Gastrocnemius medialis (tissue), 4 donors: ENCODE measurements around the gene TMEM154. TPM values are rescaled to one million over a fixed set of nuclear protein-coding genes. Genes with fewer than 3 reads are reported as not detected.

Source experiments
- ATAC-seq, 2 donors: fragments of 150-250 bp; one replicate each; pipeline ENCODE4 v1.9.1; 2016
- DNase-seq, 2 donors: peaks; one replicate each; pipeline ENCODE4 v3.0.0-alpha.2; 2019
- H3K27ac ChIP-seq, 4 donors: fragments of 200-600 bp; sonication (generic); 1 replicate in 1 of 4; 2 replicates in 3 of 4; pipeline ENCODE4 v1.5.1; 2016 to 2018; ENCODE audit warnings: mild to moderate bottlenecking in 2 of 4, moderate library complexity in 1 of 4
- H3K27me3 ChIP-seq, 3 donors: fragments of 200-600 bp; sonication (generic) in 2 of 3; 1 replicate in 1 of 3; 2 replicates in 2 of 3; pipeline versions ENCODE4 v1.5.1 to v1.6.0; 2016 to 2019; ENCODE audit warnings: mild to moderate bottlenecking in 1 of 3, moderate library complexity in 1 of 3
- H3K36me3 ChIP-seq, 2 donors: fragments of 200-600 bp; sonication (generic) in 1 of 2; one replicate each; pipeline ENCODE4 v1.5.1; 2017 to 2018
- H3K4me1 ChIP-seq, 2 donors: fragments of 200-600 bp; sonication (generic) in 1 of 2; one replicate each; pipeline ENCODE4 v1.5.1; 2016 to 2017; ENCODE audit warnings: mild to moderate bottlenecking in 2 of 2
- H3K4me3 ChIP-seq, 4 donors: fragments of 200-600 bp; sonication (generic) in 3 of 4; 1 replicate in 1 of 4; 2 replicates in 3 of 4; pipeline ENCODE4 v1.5.1; 2016 to 2019; ENCODE audit warnings: mild to moderate bottlenecking in 2 of 4
- H3K9me3 ChIP-seq, 3 donors: fragments of 200-600 bp; sonication (generic) in 2 of 3; 1 replicate in 1 of 3; 2 replicates in 2 of 3; pipeline ENCODE4 v1.5.1; 2016 to 2019
- CTCF ChIP-seq, 5 experiments: fragments of 450-650 bp in 3 of 5; fragments of 200-600 bp in 2 of 5; sonication (generic) in 2 of 5; IDR thresholded peaks in 4 of 5; conservative IDR thresholded peaks in 1 of 5; 1 replicate in 4 of 5; 2 replicates in 1 of 5; pipeline ENCODE4 v1.5.1; 2016 to 2019; ENCODE audit warnings: antibody characterized with exemption in 5 of 5, mild to moderate bottlenecking in 3 of 5, moderate library complexity in 3 of 5
- POLR2A ChIP-seq, 2 donors: fragments of 450-650 bp; IDR thresholded peaks; one replicate each; pipeline ENCODE4 v1.6.1; 2017; ENCODE audit warnings: antibody characterized with exemption in 2 of 2, mild to moderate bottlenecking in 2 of 2, moderate library complexity in 2 of 2
- in situ Hi-C, 4 donors: fragments of 200-750 bp; cut with MboI; loops; one replicate each; pipeline versions ENCODE4 v1.15.0 to v1.8.0; 2017; ENCODE audit warnings: low sequenced_read_pairs in 4 of 4
- intact Hi-C: fragments of 100-400 bp; cut with DNase I; formaldehyde crosslinking; loops from one replicate; pipeline ENCODE4 v1.15.1; 2023; ENCODE audit warnings: low total_unique reads
- total RNA-seq, 4 donors: library from RNA; depleted of rRNA; stranded (reverse); fragments of >200 nt; gene quantifications; one replicate each; pipeline versions ENCODE4 v1.1.0 to v1.2.3, GENCODE V29; 2016

Gene TMEM154
- total RNA-seq, 4 donors from 2014 or later, result 0.15 to 2.0 (median 0.70) TPM

- Histone ChIP-seq H3K4me3 (no peak overlapping the region), H3K36me3 (no peaks in the 10 kb centered on the region), H3K9me3 (no peaks in the 10 kb centered on the region), H3K4me1 (peaks cover 0 to 6% of the 10 kb centered on the region in 2 donors), H3K27ac (no peak overlapping the region), H3K27me3 (no peaks in the 10 kb centered on the region)
- TF ChIP-seq CTCF (IDR thresholded peaks at IDR 0.05 in 4 of 5, conservative IDR thresholded peaks at IDR 0.05 in 1 of 5) (no peak), POLR2A (IDR thresholded peaks at IDR 0.05) (no peak)
- no peak for ATAC-seq
- in situ Hi-C loops (no loop called here), intact Hi-C loops (no loop called here)
- DNase-seq, result no peak
Measured at GRCh38 chr4:152590179-152591031, 89.4 kb downstream of the TMEM154 start.

GRCh38 chr4:152588869-152589268, 90.9 kb downstream of the TMEM154 start:
- in situ Hi-C loops, result no loop called here

GRCh38 chr4:152587127-152587526, 92.7 kb downstream of the TMEM154 start:
- Histone ChIP-seq H3K4me3 (no peak overlapping the region), H3K27me3 (no peaks in the 10 kb centered on the region), H3K9me3 (no peaks in the 10 kb centered on the region), H3K36me3 (no peaks in the 10 kb centered on the region), H3K27ac (no peak overlapping the region), H3K4me1 (peaks cover 0 to 6% of the 10 kb centered on the region in 2 donors)
- in situ Hi-C loops, result no loop called here
- intact Hi-C loops, result no loop called here
- DNase-seq (no peak), ATAC-seq (no peak)
- TF ChIP-seq POLR2A (IDR thresholded peaks at IDR 0.05) (no peak), CTCF (IDR thresholded peaks at IDR 0.05 in 4 of 5, conservative IDR thresholded peaks at IDR 0.05 in 1 of 5) (no peak)

More at GRCh38 chr4:152588869-152589268, 90.9 kb downstream of the TMEM154 start:
- H3K27ac ChIP-seq, result no peak overlapping the region
- DNase-seq, result no peak
- H3K36me3 ChIP-seq, result no peaks in the 10 kb centered on the region
- peaks cover 0 to 6% of the 10 kb centered on the region in 2 donors for H3K4me1 ChIP-seq
- TF ChIP-seq POLR2A (IDR thresholded peaks at IDR 0.05) (no peak), CTCF (IDR thresholded peaks at IDR 0.05 in 4 of 5, conservative IDR thresholded peaks at IDR 0.05 in 1 of 5) (no peak)
- H3K9me3 ChIP-seq, result no peaks in the 10 kb centered on the region
- intact Hi-C loops, result no loop called here
- no peak overlapping the region for H3K4me3 ChIP-seq
- no peak for ATAC-seq
- H3K27me3 ChIP-seq, result no peaks in the 10 kb centered on the region

GRCh38 chr4:152586668-152587067, 93.1 kb downstream of the TMEM154 start:
- DNase-seq, result no peak
- Histone ChIP-seq H3K4me1 (peaks cover 0 to 6% of the 10 kb centered on the region in 2 donors), H3K27me3 (no peaks in the 10 kb centered on the region), H3K4me3 (no peak overlapping the region), H3K27ac (no peak overlapping the region), H3K36me3 (no peaks in the 10 kb centered on the region), H3K9me3 (no peaks in the 10 kb centered on the region)
- no peak for ATAC-seq
- TF ChIP-seq POLR2A (IDR thresholded peaks at IDR 0.05), result no peak
- TF ChIP-seq CTCF (IDR thresholded peaks at IDR 0.05 in 4 of 5, conservative IDR thresholded peaks at IDR 0.05 in 1 of 5), result no peak
- intact Hi-C loops, result no loop called here
- in situ Hi-C loops, result no loop called here
